ENCODE measurements around the gene CD1B. TPM values are rescaled to one million over a fixed set of nuclear protein-coding genes. Genes with fewer than 3 reads are reported as not detected.
"Not testable (repeated sequence)": the region's sequence is repeated elsewhere in the genome, so short reads cannot be mapped to it uniquely, and the experiment has no call there.

The CD1B gene
- under 1 TPM in 1 of 8 experiments, not detected in 7; 0.24 TPM for total RNA-seq

GRCh38 chr1:158331481-158332150 lies at the start of gene CD1B:
TSS of gene CD1B (minus strand) at chr1:158331531. CDS start at chr1:158331423, 108 bp downstream.
- Histone ChIP-seq H3K27ac (no peak within 1 kb of the TSS), H3K4me3 (no peak within 1 kb of the TSS), H3K4me1 (replicated peaks in 1 of 2) (no peaks in the 10 kb centered on the region)
- in situ Hi-C loops (cut with MboI; ENCODE audit: low pct_unique_long_range_greater_than_20kb in 2 of 9, low sequenced_read_pairs in 9 of 9, unreplicated experiment in 9 of 9), result no loop called here
- ATAC-seq (replicated peaks in 6 of 8), result no peak
- 0 to 88% (median 67%) methylated on average over 1 to 2 of the region's 2 CpGs; no CpG with 5 or more reads in 1 of the 10 experiments for WGBS, 10 experiments

- in situ Hi-C loops (cut with MboI; ENCODE audit: low pct_unique_long_range_greater_than_20kb in 2 of 9, low sequenced_read_pairs in 9 of 9, unreplicated experiment in 9 of 9), result no loop called here
- Histone ChIP-seq H3K27ac (no peak overlapping the region), H3K4me1 (replicated peaks in 1 of 2) (no peaks in the 10 kb centered on the region), H3K4me3 (no peak overlapping the region)
- WGBS, 10 experiments, result 0 to 84% (median 60%) methylated on average over 1 of the region's 1 CpG; no CpG with 5 or more reads in 1 of the 10 experiments
- no peak for ATAC-seq (replicated peaks in 6 of 8)
These were observed 43.5 kb upstream of the CD1B start for GRCh38 chr1:158374860-158375259.

- H3K4me3 ChIP-seq; H3K4me1 ChIP-seq (replicated peaks in 1 of 2); ATAC-seq (replicated peaks in 6 of 8); in situ Hi-C loops (cut with MboI; ENCODE audit: low pct_unique_long_range_greater_than_20kb in 2 of 9, low sequenced_read_pairs in 9 of 9, unreplicated experiment in 9 of 9); H3K27ac ChIP-seq: not testable (repeated sequence)
- WGBS, 10 experiments, result 83 to 100% methylated on average over 1 to 3 of the region's 25 CpGs; no CpG with 5 or more reads in 8 of the 10 experiments
These were observed 42.8 kb upstream of the CD1B start for GRCh38 chr1:158374101-158374500.

GRCh38 chr1:158371188-158371953 lies 40.0 kb upstream of the CD1B start:
- in situ Hi-C loops (cut with MboI; ENCODE audit: low pct_unique_long_range_greater_than_20kb in 2 of 9, low sequenced_read_pairs in 9 of 9, unreplicated experiment in 9 of 9), result no loop called here
- WGBS, 10 experiments, result 0 to 67% (median 42%) methylated on average over 1 to 5 of the region's 6 CpGs; no CpG with 5 or more reads in 3 of the 10 experiments
- Histone ChIP-seq H3K27ac (no peak overlapping the region), H3K4me1 (replicated peaks in 1 of 2) (no peaks in the 10 kb centered on the region), H3K4me3 (no peak overlapping the region)
- ATAC-seq (replicated peaks in 6 of 8), result no peak

- Histone ChIP-seq H3K4me1 (replicated peaks in 1 of 2) (no peaks in the 10 kb centered on the region), H3K27ac (no peak overlapping the region), H3K4me3 (no peak overlapping the region)
- in situ Hi-C loops (cut with MboI; ENCODE audit: low pct_unique_long_range_greater_than_20kb in 2 of 9, low sequenced_read_pairs in 9 of 9, unreplicated experiment in 9 of 9), result no loop called here
- ATAC-seq (replicated peaks in 6 of 8), result no peak
These were observed 35.5 kb upstream of the CD1B start for GRCh38 chr1:158366783-158367182.

GRCh38 chr1:158362941-158363340 lies 31.6 kb upstream of the CD1B start:
- in situ Hi-C loops (cut with MboI; ENCODE audit: low pct_unique_long_range_greater_than_20kb in 2 of 9, low sequenced_read_pairs in 9 of 9, unreplicated experiment in 9 of 9), result no loop called here
- no peak overlapping the region for H3K4me3 ChIP-seq
- no peak overlapping the region for H3K27ac ChIP-seq
- no peak for ATAC-seq (replicated peaks in 6 of 8)
- H3K4me1 ChIP-seq (replicated peaks in 1 of 2), result no peaks in the 10 kb centered on the region
- WGBS, 10 experiments, result 0 to 92% (median 25%) methylated on average over 1 of the region's 1 CpG; no CpG with 5 or more reads in 2 of the 10 experiments

GRCh38 chr1:158362482-158362881 lies 31.2 kb upstream of the CD1B start:
- no peak overlapping the region for H3K4me3 ChIP-seq
- WGBS, 10 experiments, result 0 to 29% (median 0%) methylated on average over 1 of the region's 1 CpG; no CpG with 5 or more reads in 5 of the 10 experiments
- no peak for ATAC-seq (replicated peaks in 6 of 8)
- H3K4me1 ChIP-seq (replicated peaks in 1 of 2), result no peaks in the 10 kb centered on the region
- no peak overlapping the region for H3K27ac ChIP-seq
- in situ Hi-C loops (cut with MboI; ENCODE audit: low pct_unique_long_range_greater_than_20kb in 2 of 9, low sequenced_read_pairs in 9 of 9, unreplicated experiment in 9 of 9), result no loop called here

GRCh38 chr1:158357441-158357840 lies 26.1 kb upstream of the CD1B start:
- Histone ChIP-seq H3K27ac (no peak overlapping the region), H3K4me1 (replicated peaks in 1 of 2) (no peaks in the 10 kb centered on the region), H3K4me3 (no peak overlapping the region)
- 0 to 100% (median 75%) methylated on average over 1 of the region's 1 CpG; no CpG with 5 or more reads in 3 of the 10 experiments for WGBS, 10 experiments
- no peak for ATAC-seq (replicated peaks in 6 of 8)
- in situ Hi-C loops (cut with MboI; ENCODE audit: low pct_unique_long_range_greater_than_20kb in 2 of 9, low sequenced_read_pairs in 9 of 9, unreplicated experiment in 9 of 9), result no loop called here

- 0 to 76% (median 60%) methylated on average over 1 to 3 of the region's 3 CpGs for WGBS, 10 experiments
- Histone ChIP-seq H3K4me1 (replicated peaks in 1 of 2) (no peaks in the 10 kb centered on the region), H3K4me3 (no peak overlapping the region), H3K27ac (no peak overlapping the region)
- in situ Hi-C loops (cut with MboI; ENCODE audit: low pct_unique_long_range_greater_than_20kb in 2 of 9, low sequenced_read_pairs in 9 of 9, unreplicated experiment in 9 of 9), result no loop called here
- ATAC-seq (replicated peaks in 6 of 8), result no peak
These were observed 25.3 kb upstream of the CD1B start for GRCh38 chr1:158356616-158357015.

- no peak overlapping the region for H3K4me3 ChIP-seq
- no peak for ATAC-seq (replicated peaks in 6 of 8)
- in situ Hi-C loops (cut with MboI; ENCODE audit: low pct_unique_long_range_greater_than_20kb in 2 of 9, low sequenced_read_pairs in 9 of 9, unreplicated experiment in 9 of 9), result no loop called here
- no peak overlapping the region for H3K27ac ChIP-seq
- H3K4me1 ChIP-seq (replicated peaks in 1 of 2), result no peaks in the 10 kb centered on the region
- WGBS, 10 experiments, result 0 to 87% (median 50%) methylated on average over 1 to 7 of the region's 10 CpGs; no CpG with 5 or more reads in 2 of the 10 experiments
These were observed 24.5 kb upstream of the CD1B start for GRCh38 chr1:158355773-158356285.

- in situ Hi-C loops (cut with MboI; ENCODE audit: low pct_unique_long_range_greater_than_20kb in 2 of 9, low sequenced_read_pairs in 9 of 9, unreplicated experiment in 9 of 9), result no loop called here
- no peak for ATAC-seq (replicated peaks in 6 of 8)
- no peaks in the 10 kb centered on the region for H3K4me1 ChIP-seq (replicated peaks in 1 of 2)
- H3K4me3 ChIP-seq, result no peak overlapping the region
- WGBS, 10 experiments, result 0 to 78% (median 51%) methylated on average over 1 to 2 of the region's 2 CpGs; no CpG with 5 or more reads in 3 of the 10 experiments
- no peak overlapping the region for H3K27ac ChIP-seq
These were observed 22.9 kb upstream of the CD1B start for GRCh38 chr1:158354255-158354654.

GRCh38 chr1:158353303-158354075 lies 22.2 kb upstream of the CD1B start, which contains the start of gene CD1E:
TSS of gene CD1E (plus strand) at chr1:158353894. CDS start at chr1:158353989, 95 bp downstream.
- ATAC-seq (replicated peaks in 6 of 8), result no peak
- in situ Hi-C loops (cut with MboI; ENCODE audit: low pct_unique_long_range_greater_than_20kb in 2 of 9, low sequenced_read_pairs in 9 of 9, unreplicated experiment in 9 of 9), result no loop called here
- H3K27ac ChIP-seq, result no peak within 1 kb of the TSS
- H3K4me1 ChIP-seq (replicated peaks in 1 of 2), result no peaks in the 10 kb centered on the region
- no peak within 1 kb of the TSS for H3K4me3 ChIP-seq
- 0 to 60% (median 32%) methylated on average over 1 to 5 of the region's 6 CpGs; no CpG with 5 or more reads in 4 of the 10 experiments for WGBS, 10 experiments

GRCh38 chr1:158348946-158349345 lies 17.6 kb upstream of the CD1B start:
- H3K4me1 ChIP-seq (replicated peaks in 1 of 2); H3K27ac ChIP-seq; in situ Hi-C loops (cut with MboI; ENCODE audit: low pct_unique_long_range_greater_than_20kb in 2 of 9, low sequenced_read_pairs in 9 of 9, unreplicated experiment in 9 of 9); H3K4me3 ChIP-seq; ATAC-seq (replicated peaks in 6 of 8): not testable (repeated sequence)
- WGBS, 10 experiments, result 95% methylated on average over 11 of the region's 24 CpGs; no CpG with 5 or more reads in 9 of the 10 experiments

Data from motor neuron (in vitro differentiated cells).